ACC112 (cell line): ENCODE measurements around the gene PDGFA.

Experiments used
- H2AFZ ChIP-seq: fragments of 200-600 bp; sonication (generic); one replicate; pipeline ENCODE4 v1.6.0; 2017; ENCODE audit warnings: antibody characterized with exemption, low read length; ENCODE audit not compliant: unreplicated experiment
- H3K27ac ChIP-seq: fragments of 200-600 bp; sonication (generic); 2 replicates; pipeline ENCODE4 v1.5.1; 2014; ENCODE audit warnings: low read depth, mild to moderate bottlenecking, antibody characterized with exemption, low read length, moderate library complexity
- H3K27me3 ChIP-seq: fragments of 200-600 bp; sonication (generic); 2 replicates; pipeline ENCODE4 v1.6.1; 2014; ENCODE audit warnings: mild to moderate bottlenecking, antibody characterized with exemption, low read length, moderate library complexity, mixed read lengths; ENCODE audit not compliant: insufficient read depth
- H3K36me3 ChIP-seq: fragments of 200-600 bp; sonication (generic); 2 replicates; pipeline ENCODE4 v1.6.1; 2016; ENCODE audit warnings: mild to moderate bottlenecking, antibody characterized with exemption, low read length, moderate library complexity, mixed read lengths; ENCODE audit not compliant: insufficient read depth
- H3K4me1 ChIP-seq: fragments of 200-600 bp; sonication (generic); one replicate; pipeline ENCODE4 v1.6.1; 2016; ENCODE audit warnings: low read length, mixed read lengths; ENCODE audit not compliant: insufficient read depth, unreplicated experiment, control insufficient read depth
- H3K4me3 ChIP-seq: fragments of 200-600 bp; sonication (generic); 2 replicates; pipeline ENCODE4 v1.5.1; 2014; ENCODE audit warnings: mild to moderate bottlenecking, low read depth, low read length
- H3K79me2 ChIP-seq: fragments of 200-600 bp; sonication (generic); one replicate; pipeline ENCODE4 v1.6.0; 2016; ENCODE audit warnings: low read length; ENCODE audit not compliant: control insufficient read depth, unreplicated experiment, insufficient read depth

The PDGFA gene

GRCh38 chr7:521221-522070, 1.8 kb upstream of the PDGFA start:
- no peak overlapping the region for H2AFZ ChIP-seq
- H3K27me3 ChIP-seq, result peaks cover 35% of the 10 kb centered on the region
- no peaks in the 10 kb centered on the region for H3K36me3 ChIP-seq
- peaks cover 8% of the 10 kb centered on the region for H3K4me1 ChIP-seq
- H3K79me2 ChIP-seq, result no peaks in the 10 kb centered on the region
- peak overlapping the region; percentile 69 for H3K4me3 ChIP-seq
- H3K27ac ChIP-seq, result no peak overlapping the region

- Histone ChIP-seq H3K27me3 (peaks cover 35% of the 10 kb centered on the region), H3K27ac (no peak overlapping the region), H3K79me2 (peaks cover 4% of the 10 kb centered on the region), H2AFZ (no peak overlapping the region), H3K36me3 (no peaks in the 10 kb centered on the region), H3K4me1 (peaks cover 11% of the 10 kb centered on the region), H3K4me3 (peak overlapping the region; percentile 76)
Observed at GRCh38 chr7:520503-521161, 986 bp upstream of the PDGFA start.

- Histone ChIP-seq H3K4me1 (peaks cover 16% of the 10 kb centered on the region), H3K27me3 (peaks cover 35% of the 10 kb centered on the region), H3K79me2 (peaks cover 7% of the 10 kb centered on the region), H3K27ac (no peak overlapping the region), H3K36me3 (no peaks in the 10 kb centered on the region), H3K4me3 (peak overlapping the region; percentile 83), H2AFZ (no peak overlapping the region)
Observed at GRCh38 chr7:518630-519483, 789 bp downstream of the PDGFA start.

GRCh38 chr7:517774-518629, 1.6 kb downstream of the PDGFA start:
- H3K27ac ChIP-seq, result no peak overlapping the region
- H3K36me3 ChIP-seq, result no peaks in the 10 kb centered on the region
- peaks cover 28% of the 10 kb centered on the region for H3K27me3 ChIP-seq

GRCh38 chr7:516606-517456, 2.8 kb downstream of the PDGFA start:
- Histone ChIP-seq H3K4me3 (peak overlapping the region; percentile 83), H3K36me3 (no peaks in the 10 kb centered on the region), H3K4me1 (peaks cover 20% of the 10 kb centered on the region), H3K27ac (0 out of 2 replicates have a peak overlapping the region, but pooled peaks have one; percentile 10), H3K27me3 (peaks cover 17% of the 10 kb centered on the region), H3K79me2 (peaks cover 7% of the 10 kb centered on the region), H2AFZ (peak overlapping the region; percentile 66)

More at GRCh38 chr7:517774-518629, 1.6 kb downstream of the PDGFA start:
- peaks cover 7% of the 10 kb centered on the region for H3K79me2 ChIP-seq
- peaks cover 24% of the 10 kb centered on the region for H3K4me1 ChIP-seq
- H2AFZ ChIP-seq, result peak overlapping the region; percentile 51
- peak overlapping the region; percentile 83 for H3K4me3 ChIP-seq

- Histone ChIP-seq H3K79me2 (peaks cover 7% of the 10 kb centered on the region), H3K27ac (no peak overlapping the region), H3K4me3 (no peak overlapping the region), H3K36me3 (no peaks in the 10 kb centered on the region), H3K27me3 (peaks cover 10% of the 10 kb centered on the region), H2AFZ (no peak overlapping the region), H3K4me1 (peaks cover 18% of the 10 kb centered on the region)
Observed at GRCh38 chr7:516216-516605, 3.4 kb downstream of the PDGFA start.

- no peak overlapping the region for H2AFZ ChIP-seq
- peaks cover 7% of the 10 kb centered on the region for H3K79me2 ChIP-seq
- H3K36me3 ChIP-seq, result no peaks in the 10 kb centered on the region
- H3K4me3 ChIP-seq, result no peak overlapping the region
- peaks cover 16% of the 10 kb centered on the region for H3K4me1 ChIP-seq
- H3K27ac ChIP-seq, result no peak overlapping the region
- peaks cover 5% of the 10 kb centered on the region for H3K27me3 ChIP-seq
Observed at GRCh38 chr7:515628-516027, 4.0 kb downstream of the PDGFA start.

- Histone ChIP-seq H3K27ac (no peak overlapping the region), H3K27me3 (no peaks in the 10 kb centered on the region), H3K79me2 (peaks cover 7% of the 10 kb centered on the region), H3K36me3 (no peaks in the 10 kb centered on the region), H2AFZ (no peak overlapping the region), H3K4me3 (no peak overlapping the region), H3K4me1 (peaks cover 16% of the 10 kb centered on the region)
Observed at GRCh38 chr7:514651-515598, 4.7 kb downstream of the PDGFA start.
